Activated T-helper 2 cell treated with anti-CD3 and anti-CD28 coated beads, Interferon-gamma antibody, Interleukin-2, Interleukin-4, amounts not matched to agents 10 μg/mL and 5 μg/mL and 100 μg/mL, durations not matched to agents 14 hours and 24 hours and 36 hours (primary cell): ENCODE measurements around the gene NUTM2E. TPM values are rescaled to one million over a fixed set of nuclear protein-coding genes. Genes with fewer than 3 reads are reported as not detected.
"Not testable (repeated sequence)": the region's sequence is repeated elsewhere in the genome, so short reads cannot be mapped to it uniquely, and the experiment has no call there.

ENCODE experiments used
- DNase-seq: peaks from one replicate; pipeline ENCODE4 v3.0.0; 2021; ENCODE audit warnings: low spot score
- H3K27ac Mint-ChIP-seq: one replicate; pipeline ENCODE4 v1.8.0; 2021; ENCODE audit warnings: mixed read lengths
- H3K27me3 Mint-ChIP-seq: one replicate; pipeline ENCODE4 v1.8.0; 2021; ENCODE audit warnings: low read depth, mixed read lengths
- H3K36me3 Mint-ChIP-seq: one replicate; pipeline ENCODE4 v1.8.0; 2021; ENCODE audit warnings: low read depth, mixed read lengths
- H3K4me1 Mint-ChIP-seq: one replicate; pipeline ENCODE4 v1.8.0; 2021; ENCODE audit warnings: low read depth, mixed read lengths
- H3K4me3 Mint-ChIP-seq: one replicate; pipeline ENCODE4 v1.8.0; 2021; ENCODE audit warnings: low read depth, mild to moderate bottlenecking, moderate library complexity, mixed read lengths
- H3K9me3 Mint-ChIP-seq: one replicate; pipeline ENCODE4 v1.8.0; 2021; ENCODE audit warnings: mixed read lengths
- intact Hi-C: fragments of 100-400 bp; cut with micrococcal nuclease; formaldehyde crosslinking; loops from one replicate; pipeline ENCODE4 v1.15.1; 2023
- total RNA-seq: library from RNA; stranded (reverse); gene quantifications from 2 replicates; pipeline ENCODE4 v1.2.3, GENCODE V29; 2022

NUTM2E gene
- total RNA-seq, 1 donor from 2014 or later = 0.11 TPM

DNA sequence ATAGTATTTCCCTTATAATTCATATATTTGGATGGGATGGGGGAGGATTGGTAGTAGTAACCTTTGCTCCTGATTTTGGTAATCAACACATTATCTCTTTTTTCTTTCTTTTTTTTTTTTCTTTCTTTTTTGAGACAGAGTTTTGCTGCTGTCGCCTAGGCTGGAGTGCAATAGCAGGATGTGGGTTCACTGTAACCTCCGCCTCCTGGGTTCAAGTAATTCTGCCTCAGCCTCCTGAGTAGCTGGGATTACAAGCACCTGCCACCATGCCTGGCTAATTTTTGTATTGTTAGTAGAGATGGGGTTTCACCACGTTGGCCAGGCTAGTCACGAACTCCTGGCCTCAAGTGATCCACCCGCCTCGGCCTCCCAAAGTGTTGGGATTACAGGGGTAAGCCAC, 3.2 kb upstream of the NUTM2E start:
- H3K27ac Mint-ChIP-seq = peak overlapping the region; percentile 77
- intact Hi-C loops, H3K9me3 Mint-ChIP-seq, H3K27me3 Mint-ChIP-seq: not testable (repeated sequence)
- DNase-seq = peak; percentile 39
- H3K36me3 Mint-ChIP-seq = peaks cover 10% of the 10 kb centered on the region
- H3K4me1 Mint-ChIP-seq = peaks cover 20% of the 10 kb centered on the region
- peak overlapping the region; percentile 33 for H3K4me3 Mint-ChIP-seq

DNA sequence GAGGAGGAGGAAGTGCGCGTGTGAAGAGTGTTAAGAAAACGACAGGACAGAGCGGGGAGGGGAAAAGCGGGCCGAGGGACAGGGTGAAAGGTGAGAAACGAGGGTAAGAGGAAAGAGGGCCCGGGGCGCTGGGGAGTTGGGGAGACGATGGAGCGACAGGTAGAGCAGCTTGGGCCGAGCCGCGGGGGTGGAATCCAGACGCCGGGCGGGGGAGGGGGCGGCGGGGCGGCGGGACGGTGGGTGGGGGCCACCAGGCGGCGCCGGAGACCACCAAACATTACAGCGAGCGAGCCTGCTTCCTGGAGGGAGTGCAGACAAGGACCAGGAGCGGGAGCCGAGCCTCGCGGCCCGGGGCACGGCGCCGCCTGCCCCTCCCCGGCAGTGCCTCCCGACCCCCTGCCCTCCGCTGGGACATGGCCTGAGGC, 940 bp upstream of the NUTM2E start:
- H3K9me3 Mint-ChIP-seq, H3K27me3 Mint-ChIP-seq, intact Hi-C loops, H3K36me3 Mint-ChIP-seq: not testable (repeated sequence)
- Mint-ChIP-seq H3K27ac (peak overlapping the region; percentile 96), H3K4me3 (peak overlapping the region; percentile 98), H3K4me1 (peaks cover 28% of the 10 kb centered on the region)
- peak; percentile 14 for DNase-seq

DNA sequence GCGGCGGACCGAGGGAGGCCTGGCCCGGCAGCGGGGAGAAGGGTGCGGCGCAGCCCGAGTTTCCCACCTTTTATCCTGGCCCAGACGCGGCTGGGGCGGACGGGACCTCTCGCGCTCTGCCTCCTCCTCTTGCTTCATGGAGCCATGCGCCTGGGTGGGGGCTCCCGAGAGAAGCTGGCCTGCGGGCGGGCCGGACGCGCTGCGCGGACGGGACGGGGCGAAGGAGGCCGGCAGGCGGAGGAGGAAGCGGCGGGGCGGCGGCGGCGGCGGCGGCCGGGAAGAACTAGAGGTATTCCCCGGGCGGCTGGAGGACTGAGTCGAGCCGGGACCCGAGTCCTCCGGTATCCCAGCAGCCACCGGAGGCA, 426 bp upstream of the NUTM2E start:
- H3K9me3 Mint-ChIP-seq, H3K27ac Mint-ChIP-seq, H3K27me3 Mint-ChIP-seq, intact Hi-C loops, DNase-seq: not testable (repeated sequence)
- peaks cover 31% of the 10 kb centered on the region for H3K4me1 Mint-ChIP-seq
- H3K36me3 Mint-ChIP-seq = peaks cover 11% of the 10 kb centered on the region
- H3K4me3 Mint-ChIP-seq = peak overlapping the region; percentile 81

DNA sequence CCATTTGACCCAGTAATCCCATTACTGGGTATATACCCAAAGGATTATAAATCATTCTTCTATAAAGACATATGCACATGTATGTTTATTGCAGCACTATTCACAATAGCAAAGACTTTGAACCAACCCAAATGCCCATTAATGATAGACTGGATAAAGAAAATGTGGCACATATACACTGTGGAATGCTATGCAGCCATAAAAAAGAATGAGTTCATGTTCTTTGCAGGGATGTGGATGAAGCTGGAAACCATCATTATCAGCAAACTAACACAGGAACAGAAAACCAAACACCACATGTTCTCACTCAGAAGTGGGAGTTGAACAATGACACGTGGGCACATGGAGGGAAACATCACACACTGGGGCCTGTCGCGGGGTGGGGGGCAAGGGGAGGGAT, 7.3 kb downstream of the NUTM2E start:
- H3K36me3 Mint-ChIP-seq, H3K4me3 Mint-ChIP-seq, DNase-seq, H3K27me3 Mint-ChIP-seq, intact Hi-C loops, H3K27ac Mint-ChIP-seq, H3K4me1 Mint-ChIP-seq, H3K9me3 Mint-ChIP-seq: not testable (repeated sequence)

DNA sequence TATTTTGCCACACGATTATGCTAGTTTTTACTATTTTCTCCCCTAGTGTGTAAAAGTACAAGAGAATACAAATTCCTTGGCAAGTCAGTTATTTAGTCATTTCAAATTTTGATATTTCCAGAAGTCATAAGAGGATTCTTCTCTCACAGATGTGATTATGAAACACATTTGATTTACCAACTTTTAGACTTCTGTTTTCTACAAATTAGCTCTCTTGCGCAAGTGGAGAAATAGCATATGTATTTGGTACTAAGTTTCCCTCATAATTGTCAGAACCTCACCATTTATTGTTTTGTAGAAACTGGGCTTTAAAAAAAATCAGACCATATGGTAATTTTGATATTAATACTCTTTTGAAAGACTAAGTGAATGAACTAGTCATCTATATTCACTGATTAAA, 9.4 kb downstream of the NUTM2E start:
- intact Hi-C loops = not testable (repeated sequence)

DNA sequence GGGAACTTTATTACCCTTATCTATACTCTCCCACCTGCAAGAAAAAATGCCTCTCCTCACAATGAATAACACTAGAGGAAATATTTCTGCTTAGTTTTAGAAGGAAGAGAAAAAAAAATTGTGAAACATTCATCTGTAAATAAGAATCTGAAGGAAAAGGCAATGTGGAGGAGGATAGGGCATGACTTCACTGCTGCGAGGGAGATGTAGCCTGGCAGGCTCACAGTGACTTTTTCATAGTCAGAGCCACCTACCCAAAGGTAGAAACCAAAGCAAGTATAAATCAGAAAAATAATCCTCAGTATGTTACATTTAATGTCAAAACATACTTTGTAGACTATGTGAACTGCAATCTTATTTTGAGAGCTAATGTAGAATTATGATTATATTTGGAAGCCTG, 10.4 kb downstream of the NUTM2E start:
- H3K4me3 Mint-ChIP-seq, DNase-seq, H3K27ac Mint-ChIP-seq, H3K36me3 Mint-ChIP-seq, intact Hi-C loops, H3K27me3 Mint-ChIP-seq, H3K9me3 Mint-ChIP-seq, H3K4me1 Mint-ChIP-seq: not testable (repeated sequence)

More for the DNA sequence above, 9.4 kb downstream of the NUTM2E start:
- H3K36me3 Mint-ChIP-seq, H3K27ac Mint-ChIP-seq, DNase-seq, H3K4me3 Mint-ChIP-seq, H3K4me1 Mint-ChIP-seq, H3K9me3 Mint-ChIP-seq, H3K27me3 Mint-ChIP-seq: not testable (repeated sequence)

DNA sequence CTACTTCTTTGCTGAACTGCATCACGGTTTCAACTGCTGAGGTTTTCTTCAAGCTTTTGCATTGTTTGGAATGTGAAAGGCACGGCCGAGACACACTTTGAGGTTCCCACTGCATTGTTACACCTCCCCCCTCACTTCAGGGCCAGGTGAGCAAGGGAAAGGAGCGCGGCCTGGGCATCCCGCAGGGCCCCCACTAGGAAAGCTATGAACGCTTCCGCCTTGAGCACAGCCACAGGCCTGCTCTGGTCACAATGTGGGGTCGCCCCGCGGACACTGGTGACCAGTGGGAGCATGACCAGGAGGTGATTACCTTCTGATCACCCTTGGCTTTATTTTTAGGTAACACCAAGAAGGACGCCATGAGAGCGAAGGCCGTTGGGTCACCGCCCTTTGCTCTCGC, 11.9 kb downstream of the NUTM2E start:
- H3K4me3 Mint-ChIP-seq, DNase-seq, H3K9me3 Mint-ChIP-seq, H3K36me3 Mint-ChIP-seq, H3K27me3 Mint-ChIP-seq, H3K27ac Mint-ChIP-seq, intact Hi-C loops, H3K4me1 Mint-ChIP-seq: not testable (repeated sequence)

DNA sequence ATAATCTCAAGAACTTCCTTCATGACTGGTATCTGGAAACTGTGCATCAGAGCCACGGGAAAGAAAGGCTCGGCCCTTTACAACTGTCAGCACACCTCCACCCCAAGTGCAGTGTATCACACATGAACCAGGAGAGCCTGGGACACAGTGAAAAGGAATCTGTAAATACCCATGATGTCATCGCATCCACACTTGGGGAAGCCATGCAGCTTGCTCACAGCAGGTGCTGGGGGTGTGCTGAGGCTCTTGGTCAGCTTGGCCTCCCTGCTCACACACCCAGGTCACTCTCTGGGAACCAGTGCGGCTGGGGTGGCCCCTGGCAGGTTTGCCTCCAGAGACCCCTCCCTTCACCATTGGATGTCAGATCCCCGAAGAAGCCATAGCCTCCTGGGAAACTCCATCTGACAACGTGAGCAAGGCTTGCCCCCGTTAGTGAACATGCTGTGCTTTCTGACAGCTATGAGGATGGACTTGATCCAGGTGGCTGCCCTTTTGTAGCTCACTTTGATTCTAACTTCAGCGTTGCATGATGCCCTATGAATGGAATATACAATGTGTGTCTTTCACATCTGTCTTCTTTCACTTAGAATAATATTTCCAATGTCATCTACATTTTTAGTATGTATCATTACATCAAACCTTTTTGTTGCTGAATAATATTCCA, 26.8 kb downstream of the NUTM2E start:
- not testable (repeated sequence) for H3K4me1 Mint-ChIP-seq

DNA sequence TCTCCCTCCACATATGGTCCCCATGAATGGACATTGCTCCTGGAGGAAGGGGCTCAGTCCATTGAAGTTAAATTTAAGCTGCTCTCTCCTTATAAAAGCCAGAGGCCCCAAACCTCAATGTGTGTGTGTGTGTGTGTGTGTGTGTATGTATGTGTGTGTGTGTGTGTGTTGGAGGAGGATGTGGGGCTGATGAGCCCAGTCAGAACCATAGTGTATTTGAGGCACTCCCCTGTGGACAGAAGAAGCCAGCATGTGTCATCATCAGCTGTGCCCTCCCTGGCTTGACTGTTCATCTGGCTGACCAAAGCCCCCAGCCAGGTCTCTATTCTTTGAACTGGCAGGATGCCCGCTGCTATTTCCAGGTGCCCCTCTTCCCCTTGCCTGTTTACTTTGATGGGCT, 35.7 kb downstream of the NUTM2E start:
- H3K9me3 Mint-ChIP-seq, H3K27me3 Mint-ChIP-seq, H3K36me3 Mint-ChIP-seq, intact Hi-C loops, DNase-seq, H3K27ac Mint-ChIP-seq, H3K4me1 Mint-ChIP-seq, H3K4me3 Mint-ChIP-seq: not testable (repeated sequence)

More for the DNA sequence above, 26.8 kb downstream of the NUTM2E start:
- DNase-seq, H3K27me3 Mint-ChIP-seq, H3K27ac Mint-ChIP-seq, H3K36me3 Mint-ChIP-seq, intact Hi-C loops, H3K4me3 Mint-ChIP-seq, H3K9me3 Mint-ChIP-seq: not testable (repeated sequence)

DNA sequence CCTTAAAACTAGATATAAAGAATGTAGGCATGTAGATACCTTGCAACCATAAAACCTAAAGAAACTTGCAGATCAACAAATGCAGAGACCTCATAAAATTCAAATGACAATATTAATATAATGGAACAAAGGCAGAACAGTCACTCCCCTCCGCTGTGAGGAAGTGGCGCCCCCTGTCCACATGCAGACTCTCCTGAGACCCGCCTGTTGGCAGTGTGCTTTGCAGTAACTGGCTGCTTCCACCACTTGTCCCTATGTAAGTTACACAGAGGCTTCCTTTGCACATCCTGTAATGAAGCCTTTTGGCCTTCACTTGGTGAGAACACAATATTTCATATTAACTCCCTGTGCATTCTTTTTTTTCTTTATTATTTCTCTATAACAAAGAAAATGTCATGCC, 36.3 kb downstream of the NUTM2E start:
- H3K27me3 Mint-ChIP-seq, DNase-seq, H3K27ac Mint-ChIP-seq, H3K4me1 Mint-ChIP-seq, H3K36me3 Mint-ChIP-seq, H3K4me3 Mint-ChIP-seq, H3K9me3 Mint-ChIP-seq, intact Hi-C loops: not testable (repeated sequence)

DNA sequence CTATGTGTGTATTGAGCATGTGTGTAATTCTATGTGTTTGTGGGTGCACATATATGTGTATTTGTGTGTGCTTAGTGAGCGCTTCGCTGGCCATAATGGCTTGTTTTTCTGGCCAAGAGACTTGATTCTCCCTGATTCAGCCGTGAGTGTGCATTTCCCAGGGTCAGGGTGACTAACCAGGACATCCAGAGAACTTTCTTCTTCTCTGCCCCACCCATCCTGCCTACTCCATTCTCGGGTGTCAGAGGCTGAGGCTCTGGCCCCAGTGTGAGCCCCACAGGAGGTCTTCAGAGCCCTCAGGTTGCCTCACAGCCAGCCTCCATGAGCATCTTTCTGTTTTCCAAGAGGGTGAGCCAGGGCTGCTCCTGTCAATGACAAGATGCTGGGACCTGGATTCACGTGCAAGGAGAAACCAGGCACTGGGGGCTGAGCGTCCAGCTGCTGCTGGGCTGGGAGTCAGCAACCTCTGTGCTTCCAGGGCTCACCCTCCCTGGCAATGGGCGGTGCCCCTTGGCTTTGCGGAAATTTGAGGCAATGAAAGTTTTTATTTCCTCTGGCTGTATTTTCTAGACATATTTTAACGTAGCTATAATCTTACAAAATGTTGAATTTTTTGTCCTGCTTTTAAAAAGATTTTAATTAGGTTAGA, 40.5 kb downstream of the NUTM2E start:
- H3K4me3 Mint-ChIP-seq, H3K27ac Mint-ChIP-seq, intact Hi-C loops, H3K4me1 Mint-ChIP-seq, DNase-seq, H3K27me3 Mint-ChIP-seq, H3K9me3 Mint-ChIP-seq, H3K36me3 Mint-ChIP-seq: not testable (repeated sequence)

DNA sequence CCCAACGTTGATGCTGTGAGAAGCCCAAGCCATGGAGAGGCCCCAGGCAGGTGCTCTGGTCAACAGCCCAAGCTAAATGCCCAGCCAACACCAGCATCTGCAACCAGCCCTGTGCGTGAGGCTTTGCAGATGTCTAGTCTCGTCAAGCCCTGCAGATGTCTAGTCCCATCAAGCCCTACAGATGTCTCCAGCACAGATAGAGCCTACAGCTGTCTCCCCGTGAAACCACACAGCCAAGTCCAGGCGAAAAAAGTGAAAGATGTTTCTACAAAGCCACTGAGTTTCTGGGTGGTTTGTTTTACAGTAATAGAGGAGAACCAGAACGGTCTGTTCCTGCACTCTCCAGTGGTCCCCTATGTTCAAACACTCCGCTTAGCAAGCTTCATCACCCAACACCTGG, 41.5 kb downstream of the NUTM2E start:
- H3K4me1 Mint-ChIP-seq, H3K27ac Mint-ChIP-seq, H3K9me3 Mint-ChIP-seq, H3K27me3 Mint-ChIP-seq, H3K4me3 Mint-ChIP-seq, H3K36me3 Mint-ChIP-seq, DNase-seq, intact Hi-C loops: not testable (repeated sequence)

DNA sequence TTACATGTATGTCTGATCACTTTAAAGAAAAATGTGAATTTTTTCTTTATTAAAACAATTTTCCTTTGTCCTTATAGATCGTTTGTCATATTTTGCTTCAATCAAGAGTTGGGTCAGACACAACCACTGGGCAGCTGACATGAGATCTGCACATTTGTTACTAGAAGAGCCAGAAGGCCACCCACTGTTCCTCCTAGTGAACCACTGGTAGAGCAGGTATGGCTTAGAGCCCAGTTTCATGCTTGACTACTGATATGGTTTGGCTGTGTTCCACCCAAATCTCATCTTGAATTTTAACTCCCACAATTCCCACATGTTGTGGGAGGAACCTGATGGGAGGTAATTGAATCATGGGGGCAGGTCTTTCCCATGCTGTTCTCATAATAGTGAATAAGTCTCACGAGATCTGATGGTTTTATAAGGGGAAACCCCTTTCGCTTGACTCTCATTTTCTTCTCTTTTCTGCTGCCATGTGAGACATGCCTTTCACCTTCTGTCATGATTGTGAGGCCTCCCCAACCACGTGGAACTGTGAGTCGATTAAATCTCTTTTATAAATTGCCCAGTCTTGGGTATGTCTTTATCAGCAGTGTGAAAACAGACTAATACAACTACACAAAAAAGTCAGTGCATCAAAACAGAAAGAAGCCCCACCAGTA, 43.0 kb downstream of the NUTM2E start:
- DNase-seq, intact Hi-C loops, H3K4me3 Mint-ChIP-seq: not testable (repeated sequence)

More for the DNA sequence above, 43.0 kb downstream of the NUTM2E start:
- not testable (repeated sequence) for H3K27ac Mint-ChIP-seq, H3K27me3 Mint-ChIP-seq, H3K9me3 Mint-ChIP-seq, H3K36me3 Mint-ChIP-seq, H3K4me1 Mint-ChIP-seq
